Progenitor cell of endocrine pancreas (in vitro differentiated cells): ENCODE results near the gene ENG. TPM values are rescaled to one million over a fixed set of nuclear protein-coding genes. Genes with fewer than 3 reads are reported as not detected.
A peak's percentile ranks its signal among the peaks of the same experiment; 100 is the strongest.

Source experiments
- DNase-seq: peaks from one replicate; pipeline ENCODE4 v3.0.0; 2021; ENCODE audit warnings: low spot score; ENCODE audit not compliant: unreplicated experiment
- H3K27ac Mint-ChIP-seq: 2 replicates; pipeline ENCODE4 v1.8.0; 2021; ENCODE audit warnings: mild to moderate bottlenecking, moderate library complexity, mixed read lengths
- H3K27me3 Mint-ChIP-seq: 2 replicates; pipeline ENCODE4 v1.8.0; 2021; ENCODE audit warnings: mixed read lengths
- H3K36me3 Mint-ChIP-seq: 2 replicates; pipeline ENCODE4 v1.8.0; 2022; ENCODE audit warnings: mixed read lengths; ENCODE audit not compliant: insufficient read depth
- H3K4me1 Mint-ChIP-seq: 2 replicates; pipeline ENCODE4 v1.8.0; 2021; ENCODE audit warnings: low read depth, mixed read lengths
- H3K4me3 Mint-ChIP-seq: 2 replicates; pipeline ENCODE4 v1.8.0; 2021; ENCODE audit warnings: low read depth, mild to moderate bottlenecking, moderate library complexity, mixed read lengths
- H3K9me3 Mint-ChIP-seq: 2 replicates; pipeline ENCODE4 v1.8.0; 2021; ENCODE audit warnings: low read depth, mixed read lengths
- total RNA-seq: library from RNA; stranded (reverse); gene quantifications from 2 replicates; pipeline ENCODE4 v1.2.1, GENCODE V29; 2021
- TF ChIP-seq, protein P1 (sequence below): fragments of 200-600 bp; sonication (generic); IDR thresholded peaks from one replicate; pipeline ENCODE4 v1.5.0; 2021; ENCODE audit warnings: antibody characterized with exemption, mild to moderate bottlenecking; ENCODE audit not compliant: unreplicated experiment

ENG gene
- total RNA-seq, 1 donor from 2014 or later = 0.91 TPM

DNA sequence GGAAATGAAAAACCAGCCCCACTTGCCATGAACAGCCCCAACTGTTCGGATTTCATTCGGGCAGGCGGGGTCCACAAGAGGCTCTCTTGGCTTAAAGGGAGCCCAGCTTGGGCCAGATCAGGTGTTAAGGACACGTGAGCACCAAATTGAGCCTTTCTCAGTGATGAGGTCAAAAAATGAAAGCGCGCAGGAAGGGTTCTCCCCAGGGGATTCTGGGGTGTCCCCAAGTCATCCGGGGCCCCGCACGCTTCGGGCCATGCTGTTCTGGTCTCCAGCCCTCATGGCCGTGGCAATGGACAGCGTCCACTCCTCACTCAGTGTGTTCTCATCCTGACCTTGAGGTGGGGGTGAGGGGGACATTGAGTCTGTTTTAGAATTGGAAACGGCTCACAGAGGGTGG, 12.1 kb upstream of the ENG start:
- no peak overlapping the region for H3K4me3 Mint-ChIP-seq
- DNase-seq = no peak
- no peaks in the 10 kb centered on the region for H3K27me3 Mint-ChIP-seq
- no peaks in the 10 kb centered on the region for H3K9me3 Mint-ChIP-seq
- TF ChIP-seq, protein P1, sequence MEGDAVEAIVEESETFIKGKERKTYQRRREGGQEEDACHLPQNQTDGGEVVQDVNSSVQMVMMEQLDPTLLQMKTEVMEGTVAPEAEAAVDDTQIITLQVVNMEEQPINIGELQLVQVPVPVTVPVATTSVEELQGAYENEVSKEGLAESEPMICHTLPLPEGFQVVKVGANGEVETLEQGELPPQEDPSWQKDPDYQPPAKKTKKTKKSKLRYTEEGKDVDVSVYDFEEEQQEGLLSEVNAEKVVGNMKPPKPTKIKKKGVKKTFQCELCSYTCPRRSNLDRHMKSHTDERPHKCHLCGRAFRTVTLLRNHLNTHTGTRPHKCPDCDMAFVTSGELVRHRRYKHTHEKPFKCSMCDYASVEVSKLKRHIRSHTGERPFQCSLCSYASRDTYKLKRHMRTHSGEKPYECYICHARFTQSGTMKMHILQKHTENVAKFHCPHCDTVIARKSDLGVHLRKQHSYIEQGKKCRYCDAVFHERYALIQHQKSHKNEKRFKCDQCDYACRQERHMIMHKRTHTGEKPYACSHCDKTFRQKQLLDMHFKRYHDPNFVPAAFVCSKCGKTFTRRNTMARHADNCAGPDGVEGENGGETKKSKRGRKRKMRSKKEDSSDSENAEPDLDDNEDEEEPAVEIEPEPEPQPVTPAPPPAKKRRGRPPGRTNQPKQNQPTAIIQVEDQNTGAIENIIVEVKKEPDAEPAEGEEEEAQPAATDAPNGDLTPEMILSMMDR = no peak
- H3K4me1 Mint-ChIP-seq = peaks cover 7% of the 10 kb centered on the region
- H3K27ac Mint-ChIP-seq = no peak overlapping the region
- H3K36me3 Mint-ChIP-seq = no peaks in the 10 kb centered on the region

DNA sequence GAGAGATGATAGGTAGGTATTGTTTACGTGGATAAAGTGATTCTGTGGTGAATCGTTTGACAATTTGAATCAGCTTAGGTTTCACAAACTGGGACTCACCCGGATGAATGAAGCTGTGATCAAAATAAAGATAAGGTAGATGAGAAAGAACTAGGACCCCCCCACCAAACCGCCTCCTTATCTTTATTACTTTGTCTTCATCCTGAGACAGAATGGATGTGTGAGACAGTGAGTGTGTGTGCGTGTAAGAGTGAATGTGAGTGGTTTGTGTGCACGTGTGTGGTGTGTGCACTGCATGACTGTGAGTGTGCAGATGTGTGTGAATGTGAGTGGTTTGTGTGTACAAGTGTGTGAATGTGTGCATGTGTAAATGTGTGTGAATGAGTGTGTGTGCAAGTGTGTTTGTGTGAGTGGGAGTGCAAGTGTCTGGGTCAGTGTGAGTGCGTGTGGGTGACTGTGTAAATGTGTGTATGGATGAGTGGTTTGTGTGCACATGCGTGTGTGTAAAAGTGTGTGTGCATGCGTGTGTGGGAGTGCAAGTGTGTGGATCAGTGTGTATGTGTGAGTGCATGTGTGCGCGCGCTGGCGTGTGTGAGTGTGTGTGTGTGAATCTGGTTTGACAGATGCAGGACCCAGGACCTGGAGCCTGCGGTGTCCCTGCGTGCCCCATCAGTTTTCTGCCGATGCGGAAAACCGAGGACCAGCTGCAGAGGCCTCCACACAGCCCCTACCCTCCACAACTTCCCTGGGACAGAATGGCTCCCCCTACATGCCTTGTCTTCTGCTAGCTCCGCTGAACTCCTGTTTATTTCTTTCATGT, 11.4 kb upstream of the ENG start:
- Mint-ChIP-seq H3K4me1 (peaks cover 7% of the 10 kb centered on the region), H3K27ac (no peak overlapping the region), H3K27me3 (no peaks in the 10 kb centered on the region), H3K36me3 (no peaks in the 10 kb centered on the region), H3K4me3 (no peak overlapping the region), H3K9me3 (no peaks in the 10 kb centered on the region)
- DNase-seq = no peak
- TF ChIP-seq, protein P1 = no peak

DNA sequence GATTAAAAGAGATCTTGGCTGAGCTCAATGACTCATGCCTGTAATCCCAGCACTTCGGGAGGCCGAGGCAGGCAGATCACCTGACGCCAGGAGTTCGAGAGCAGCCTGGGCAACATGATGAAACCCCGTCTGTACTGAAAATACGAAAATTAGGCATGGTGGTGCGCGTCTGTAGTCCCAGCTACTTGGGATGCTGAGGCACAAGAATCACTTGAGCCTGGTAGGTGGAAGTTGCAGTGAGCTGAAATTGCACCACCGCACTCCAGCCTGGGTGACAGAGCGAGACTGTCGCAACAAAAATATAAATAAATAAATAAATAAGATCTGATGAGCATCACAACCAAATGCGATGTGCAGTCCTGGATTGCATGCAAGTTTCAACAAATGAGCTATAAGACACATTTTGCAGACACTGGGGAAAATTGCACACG, 8.7 kb upstream of the ENG start:
- H3K36me3 Mint-ChIP-seq = no peaks in the 10 kb centered on the region
- no peak overlapping the region for H3K4me3 Mint-ChIP-seq
- H3K27me3 Mint-ChIP-seq = no peaks in the 10 kb centered on the region
- DNase-seq = no peak
- H3K27ac Mint-ChIP-seq = no peak overlapping the region
- no peaks in the 10 kb centered on the region for H3K9me3 Mint-ChIP-seq
- peaks cover 11% of the 10 kb centered on the region for H3K4me1 Mint-ChIP-seq
- TF ChIP-seq, protein P1 = no peak

DNA sequence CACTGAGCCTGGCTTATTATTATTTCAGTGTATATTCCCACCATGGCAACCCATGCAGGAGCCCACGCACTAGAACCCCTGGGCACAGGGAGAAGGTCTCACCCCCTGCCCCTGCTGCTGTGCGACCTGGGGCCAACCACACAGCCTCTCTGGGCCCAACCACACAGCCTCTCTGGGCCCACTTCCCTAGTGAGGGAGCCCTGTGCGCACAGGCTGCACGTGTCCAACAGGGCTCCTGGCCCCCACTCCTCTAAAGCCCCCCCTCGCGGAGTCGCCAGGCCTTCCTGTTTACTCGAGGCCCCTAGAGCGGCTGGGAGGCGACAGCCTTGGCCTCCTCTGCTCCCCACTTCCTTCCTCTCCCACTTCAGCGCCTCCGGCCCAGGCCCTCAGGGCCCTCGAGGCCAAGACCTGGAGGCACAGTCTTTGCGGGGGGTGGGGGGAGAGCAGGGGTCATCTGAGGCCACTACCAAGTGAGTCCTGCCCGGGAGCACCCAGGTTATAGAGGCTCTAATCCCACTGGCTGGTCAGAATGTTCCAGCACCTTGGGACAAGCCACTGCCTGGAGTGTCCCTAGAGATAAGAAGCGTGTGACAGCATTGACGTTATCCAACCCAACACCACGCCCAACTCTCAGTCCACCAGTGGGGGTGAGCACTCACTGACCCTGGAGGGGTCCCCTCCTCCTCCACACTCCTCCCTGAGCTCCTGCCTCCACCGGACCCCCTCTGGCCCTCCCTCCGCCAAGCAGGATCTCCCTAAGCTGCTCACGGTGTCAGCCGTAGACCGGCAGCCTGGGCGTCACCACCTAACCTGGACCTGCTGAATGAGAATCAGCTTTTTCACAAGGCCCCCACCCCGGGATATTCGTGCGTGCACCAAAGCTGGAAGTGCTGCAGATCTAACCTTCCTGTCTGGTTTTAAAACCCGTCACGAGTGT, 7.9 kb upstream of the ENG start:
- H3K27me3 Mint-ChIP-seq = no peaks in the 10 kb centered on the region
- DNase-seq = no peak
- no peaks in the 10 kb centered on the region for H3K36me3 Mint-ChIP-seq
- no peak overlapping the region for H3K4me3 Mint-ChIP-seq
- H3K9me3 Mint-ChIP-seq = no peaks in the 10 kb centered on the region
- TF ChIP-seq, protein P1 = no peak
- H3K27ac Mint-ChIP-seq = no peak overlapping the region
- peaks cover 14% of the 10 kb centered on the region for H3K4me1 Mint-ChIP-seq

DNA sequence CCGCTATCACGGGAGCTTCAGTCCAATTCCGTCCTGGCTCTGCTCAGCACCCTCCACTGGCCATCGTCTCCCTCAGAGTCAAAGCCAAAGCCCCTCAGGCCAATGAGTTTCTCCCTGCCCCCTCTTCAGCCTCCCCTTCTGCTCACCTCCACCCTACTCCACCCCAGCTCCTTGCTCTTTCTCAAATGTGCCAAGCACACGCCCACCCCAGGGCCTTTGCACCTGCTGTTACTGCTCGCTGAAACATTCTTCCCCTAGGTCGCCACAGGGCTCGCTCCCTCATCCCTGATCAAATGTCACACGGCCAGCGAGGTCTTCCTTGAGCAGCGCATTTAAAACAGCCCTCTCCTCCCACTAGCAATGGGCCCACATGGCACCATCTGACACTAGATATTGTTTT, 6.3 kb upstream of the ENG start:
- Mint-ChIP-seq H3K36me3 (no peaks in the 10 kb centered on the region), H3K4me1 (peaks cover 14% of the 10 kb centered on the region)
- TF ChIP-seq, protein P1 = no peak

More for the DNA sequence above, 6.3 kb upstream of the ENG start:
- no peak for DNase-seq
- H3K27ac Mint-ChIP-seq = peak overlapping the region; percentile 57
- H3K4me3 Mint-ChIP-seq = no peak overlapping the region
- H3K9me3 Mint-ChIP-seq = no peaks in the 10 kb centered on the region
- peaks cover 3% of the 10 kb centered on the region for H3K27me3 Mint-ChIP-seq
